ENCODE data around the gene RGS8. TPM values are rescaled to one million over a fixed set of nuclear protein-coding genes. Genes with fewer than 3 reads are reported as not detected.

RGS8 gene
- total and polyA plus RNA-seq, 10 of the 15 experiments (the other 5 are each of a cell fraction or from before 2014, with no cell fraction given), result 0.03 to 0.62 (median 0.33) TPM

GRCh38 chr1:182677397-182678098 is 6.8 kb downstream of the RGS8 start (continued):
- TF ChIP-seq FOXM1 (IDR thresholded peaks at IDR 0.05; ENCODE audit: low read depth, low read length) (peak; percentile 81; the same call in 1 of the 2 replicates), RELB (IDR thresholded peaks at IDR 0.05; ENCODE audit: low read depth) (peak; percentile 70; the same call in 1 of the 2 replicates), SRF (IDR thresholded peaks at IDR 0.05; ENCODE audit: low read depth in 2 of 2, low read length in 2 of 2) (no peak), JUNB (IDR thresholded peaks at IDR 0.05) (peak; percentile 71), MLLT1 (IDR thresholded peaks at IDR 0.05) (0 out of 2 replicates have a peak, but pooled peaks have one; percentile 20), ZNF207 (IDR thresholded peaks at IDR 0.05; ENCODE audit: borderline replicate concordance) (no peak)

GRCh38 chr1:182676274-182676673 is 8.1 kb downstream of the RGS8 start:
- BruUV-seq (replicated peaks), result no TSS peak
- Histone ChIP-seq H3K27me3 (replicated peaks in 1 of 2; ENCODE audit: control insufficient read depth in 2 of 2, insufficient read depth in 2 of 2, low read length in 1 of 2) (no peaks in the 10 kb centered on the region), H3K4me2 (ENCODE audit: control insufficient read depth, insufficient read depth) (no peak overlapping the region), H3K36me3 (ENCODE audit: control insufficient read depth in 2 of 2, insufficient read depth in 2 of 2, low read length in 1 of 2) (no peaks in the 10 kb centered on the region), H3K4me1 (ENCODE audit: control insufficient read depth, insufficient read depth, low read length) (peaks cover 41% of the 10 kb centered on the region; the same call in 1 of the 2 replicates), H3K79me2 (ENCODE audit: control insufficient read depth, insufficient read depth, low read length) (no peaks in the 10 kb centered on the region), H4K20me1 (ENCODE audit: control insufficient read depth, insufficient read depth) (no peaks in the 10 kb centered on the region), H3K27ac (ENCODE audit: control insufficient read depth, insufficient read depth) (no peak overlapping the region), H3K4me3 (no peak overlapping the region), H3K9me3 (replicated peaks; ENCODE audit: control insufficient read depth, insufficient read depth, low read length) (no peaks in the 10 kb centered on the region), H2AFZ (ENCODE audit: control insufficient read depth, low read depth, low read length) (no peak overlapping the region), H3K9ac (ENCODE audit: control insufficient read depth, insufficient read depth, low read length) (no peak overlapping the region)
- TF ChIP-seq E2F8 (IDR thresholded peaks at IDR 0.05; ENCODE audit: low read depth, partially characterized antibody), result no peak
- no peak for TF ChIP-seq ATF3 (IDR thresholded peaks at IDR 0.05; ENCODE audit: borderline replicate concordance, extremely low read depth, low read depth, low read length)
- no peak for TF ChIP-seq ZNF274 (IDR thresholded peaks at IDR 0.05; ENCODE audit: insufficient read depth, insufficient read length)
- TF ChIP-seq IRF4 (IDR thresholded peaks at IDR 0.05; ENCODE audit: low read depth, low read length), result no peak
- peak; percentile 21; the same call in 1 of the 2 replicates for TF ChIP-seq BMI1 (IDR thresholded peaks at IDR 0.05; ENCODE audit: borderline replicate concordance)
- TF ChIP-seq NR2F1 (conservative IDR thresholded peaks at IDR 0.05), result no peak
- ChIA-PET CTCF (interaction anchor here (0.7 to 9.2 kb wide), 19 partner anchors 9 to 110 kb away, joined by 3 to 121 read pairs (median 4); partner anchors contain the start of gene RGS16), RAD21 (ENCODE audit: unreplicated experiment) (interaction anchor here (0.6 to 6.3 kb wide), 19 partner anchors 10 to 110 kb away, joined by 3 to 65 read pairs (median 9); partner anchors contain the start of gene RGS16), SMC1A (ENCODE audit: uncharacterized antibody, unreplicated experiment) (interaction anchor here (1.0 to 8.2 kb wide), 17 partner anchors 13 to 248 kb away, joined by 3 to 106 read pairs (median 17); partner anchors contain the start of gene RGS16), POLR2A (interaction anchor here (1.0 to 3.8 kb wide), 11 partner anchors 10 to 73 kb away, joined by 3 to 22 read pairs (median 6); no protein-coding TSS in a partner anchor)
- WGBS (ENCODE audit: insufficient coverage, insufficient replicate concordance, low lambda C conversion rate, missing lambda C conversion rate), result 70% methylated on average over 4 of the region's 4 CpGs
- no peak for ATAC-seq
- in situ Hi-C loops (cut with MboI) (no loop called here), intact Hi-C loops (cut with micrococcal nuclease; ENCODE audit: unreplicated experiment) (loop anchor here (2.0 to 5.0 kb wide), 3 partner anchors 44 to 106 kb away; partner anchors contain the start of gene RGS16)
- no peak for FAIRE-seq
- no peak for DNase-seq (ENCODE audit: low read depth, low spot score)

Data from GM12878 (cell line).